Progenitor cell of endocrine pancreas (in vitro differentiated cells): ENCODE data around the gene TBC1D24. TPM values are rescaled to one million over a fixed set of nuclear protein-coding genes. Genes with fewer than 3 reads are reported as not detected.
A peak's percentile ranks its signal among the peaks of the same experiment; 100 is the strongest.

Experiments used
- DNase-seq: peaks from one replicate; pipeline ENCODE4 v3.0.0; 2021; ENCODE audit warnings: low spot score; ENCODE audit not compliant: unreplicated experiment
- H3K27ac Mint-ChIP-seq: 2 replicates; pipeline ENCODE4 v1.8.0; 2021; ENCODE audit warnings: mild to moderate bottlenecking, moderate library complexity, mixed read lengths
- H3K27me3 Mint-ChIP-seq: 2 replicates; pipeline ENCODE4 v1.8.0; 2021; ENCODE audit warnings: mixed read lengths
- H3K36me3 Mint-ChIP-seq: 2 replicates; pipeline ENCODE4 v1.8.0; 2022; ENCODE audit warnings: mixed read lengths; ENCODE audit not compliant: insufficient read depth
- H3K4me1 Mint-ChIP-seq: 2 replicates; pipeline ENCODE4 v1.8.0; 2021; ENCODE audit warnings: low read depth, mixed read lengths
- H3K4me3 Mint-ChIP-seq: 2 replicates; pipeline ENCODE4 v1.8.0; 2021; ENCODE audit warnings: low read depth, mild to moderate bottlenecking, moderate library complexity, mixed read lengths
- H3K9me3 Mint-ChIP-seq: 2 replicates; pipeline ENCODE4 v1.8.0; 2021; ENCODE audit warnings: low read depth, mixed read lengths
- CTCF ChIP-seq: fragments of 200-600 bp; sonication (generic); IDR thresholded peaks from one replicate; pipeline ENCODE4 v1.5.0; 2021; ENCODE audit warnings: antibody characterized with exemption, mild to moderate bottlenecking; ENCODE audit not compliant: unreplicated experiment
- long read RNA-seq: library from polyadenylated mRNA; unstranded; transcript quantifications from one replicate; pipeline ENCODE4 v2.0.0, GENCODE V29; 2020
- total RNA-seq: library from RNA; stranded (reverse); gene quantifications from 2 replicates; pipeline ENCODE4 v1.2.1, GENCODE V29; 2021

Gene TBC1D24
- 23.3 and 23.8 TPM in 2 replicates for total RNA-seq
- long read RNA-seq: 0 reads

DNA sequence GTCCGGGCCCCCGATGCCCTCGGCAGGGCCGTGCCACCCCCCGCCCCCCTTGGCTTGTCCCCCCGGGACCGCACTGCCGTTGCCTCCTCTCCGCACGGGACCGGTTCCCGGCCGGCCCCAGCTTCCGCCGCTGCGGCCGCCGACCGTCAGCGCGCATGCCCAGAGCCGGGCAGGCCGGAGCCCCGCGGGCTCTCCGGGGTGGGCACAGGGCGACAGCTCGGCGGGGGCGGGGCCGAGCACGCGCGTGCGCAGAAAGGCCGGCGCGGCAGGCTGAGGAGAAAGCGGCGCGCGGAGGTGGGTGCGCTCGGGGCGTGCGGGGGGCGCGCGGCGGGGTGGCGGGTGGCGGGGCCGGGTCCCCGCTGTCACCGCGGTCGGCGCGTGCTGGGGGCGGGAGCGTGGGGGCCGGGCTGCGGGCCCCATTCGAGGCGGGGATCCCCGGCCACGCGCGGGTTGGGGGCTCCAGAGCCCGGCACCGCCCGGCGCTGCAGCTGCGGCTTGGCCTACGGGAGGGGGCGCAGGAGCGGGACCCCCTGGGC lies at the start of gene TBC1D24:
TBC1D24 (plus strand) TSS at position 251 of the 536 bp plus-strand sequence. CDS start 21,022 bp downstream, outside the sequence.
- TF ChIP-seq CTCF: no peak
- H3K27ac Mint-ChIP-seq: peak within 1 kb of the TSS; percentile 56
- H3K27me3 Mint-ChIP-seq: peaks cover 17% of the 10 kb centered on the region
- H3K4me1 Mint-ChIP-seq: peaks cover 19% of the 10 kb centered on the region
- no peaks in the 10 kb centered on the region for H3K9me3 Mint-ChIP-seq
- no peaks in the 10 kb centered on the region for H3K36me3 Mint-ChIP-seq
- peak; percentile 88 for DNase-seq
- peak within 1 kb of the TSS; percentile 69 for H3K4me3 Mint-ChIP-seq

GRCh38 chr16:2425825-2426430 lies 49.0 kb upstream of the TBC1D24 start:
- no peak for TF ChIP-seq CTCF
- peaks cover 11% of the 10 kb centered on the region for H3K4me1 Mint-ChIP-seq
- H3K4me3 Mint-ChIP-seq: no peak overlapping the region
- no peaks in the 10 kb centered on the region for H3K36me3 Mint-ChIP-seq
- peaks cover 20% of the 10 kb centered on the region for H3K27me3 Mint-ChIP-seq
- H3K27ac Mint-ChIP-seq: no peak overlapping the region
- H3K9me3 Mint-ChIP-seq: no peaks in the 10 kb centered on the region
- DNase-seq: no peak

GRCh38 chr16:2426941-2427361 lies 48.0 kb upstream of the TBC1D24 start:
- no peak for TF ChIP-seq CTCF
- H3K27ac Mint-ChIP-seq: no peak overlapping the region
- H3K36me3 Mint-ChIP-seq: no peaks in the 10 kb centered on the region
- no peak for DNase-seq
- no peaks in the 10 kb centered on the region for H3K9me3 Mint-ChIP-seq
- no peak overlapping the region for H3K4me3 Mint-ChIP-seq
- H3K4me1 Mint-ChIP-seq: peaks cover 11% of the 10 kb centered on the region
- peaks cover 17% of the 10 kb centered on the region for H3K27me3 Mint-ChIP-seq

GRCh38 chr16:2427526-2427925 lies 47.4 kb upstream of the TBC1D24 start:
- Mint-ChIP-seq H3K36me3 (no peaks in the 10 kb centered on the region), H3K4me1 (peaks cover 11% of the 10 kb centered on the region), H3K4me3 (peak overlapping the region; percentile 49), H3K27ac (no peak overlapping the region), H3K9me3 (no peaks in the 10 kb centered on the region), H3K27me3 (peaks cover 17% of the 10 kb centered on the region)
- no peak for DNase-seq
- TF ChIP-seq CTCF: no peak

- no peak for TF ChIP-seq CTCF
- Mint-ChIP-seq H3K4me1 (peaks cover 11% of the 10 kb centered on the region), H3K27ac (peak overlapping the region; percentile 88), H3K27me3 (peaks cover 17% of the 10 kb centered on the region), H3K36me3 (peaks cover 3% of the 10 kb centered on the region), H3K4me3 (peak overlapping the region; percentile 66), H3K9me3 (no peaks in the 10 kb centered on the region)
- peak; percentile 26 for DNase-seq
Observed at GRCh38 chr16:2428051-2428783, 46.7 kb upstream of the TBC1D24 start.
